ENCODE measurements around the gene GSC2.
A peak's percentile ranks its signal among the peaks of the same experiment; 100 is the strongest.

The GSC2 gene

DNA sequence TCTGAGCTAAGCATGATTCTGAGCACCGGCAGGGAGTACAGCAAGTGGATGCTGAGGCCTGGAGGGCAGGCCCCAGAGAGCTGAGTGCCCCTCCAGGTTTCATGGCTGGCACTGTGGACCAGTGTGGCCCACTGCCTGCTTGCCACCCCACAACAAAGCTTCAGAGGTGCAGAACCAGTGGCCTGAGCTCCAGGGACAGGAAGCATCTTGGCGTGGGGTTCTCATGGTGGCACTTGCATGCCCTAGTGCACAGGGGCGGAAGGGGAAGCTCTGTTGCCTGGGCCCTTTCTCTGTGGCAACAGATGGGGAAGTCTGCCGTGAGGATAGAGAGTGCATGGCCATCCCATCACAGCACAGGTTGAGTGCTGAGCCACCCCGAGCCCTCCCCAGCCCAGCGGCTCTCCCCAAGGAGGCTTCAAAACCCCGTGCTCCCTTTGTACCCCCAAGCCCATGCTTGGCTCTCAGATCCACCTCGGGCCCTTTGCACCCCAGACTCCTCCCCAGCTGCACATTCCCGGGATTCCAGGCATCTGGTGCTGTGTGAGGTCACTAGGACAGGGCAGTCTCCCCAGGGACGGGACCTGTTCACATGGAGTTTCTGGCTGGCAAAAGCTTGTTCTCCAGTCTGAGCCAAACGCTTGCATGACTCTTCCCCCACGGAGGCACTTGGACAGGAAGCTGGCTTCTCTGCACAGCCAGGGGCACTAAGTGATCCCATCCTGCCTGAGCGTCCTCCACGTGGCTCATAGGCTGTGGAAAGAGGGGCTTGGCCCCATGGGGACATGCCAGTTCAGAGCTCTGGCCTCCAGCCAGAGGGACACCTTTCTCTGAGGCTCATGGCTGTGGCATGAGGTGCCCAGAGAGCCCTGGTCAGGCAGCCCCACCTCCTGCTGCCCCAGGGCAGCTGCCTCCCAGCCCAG lies 24.3 kb upstream of the GSC2 start:
- no peak for TF ChIP-seq GATA3 (IDR thresholded peaks at IDR 0.05; ENCODE audit: low read depth, low read length)
- no peak for TF ChIP-seq GATA2 (IDR thresholded peaks at IDR 0.05; ENCODE audit: low read depth, low read length)

DNA sequence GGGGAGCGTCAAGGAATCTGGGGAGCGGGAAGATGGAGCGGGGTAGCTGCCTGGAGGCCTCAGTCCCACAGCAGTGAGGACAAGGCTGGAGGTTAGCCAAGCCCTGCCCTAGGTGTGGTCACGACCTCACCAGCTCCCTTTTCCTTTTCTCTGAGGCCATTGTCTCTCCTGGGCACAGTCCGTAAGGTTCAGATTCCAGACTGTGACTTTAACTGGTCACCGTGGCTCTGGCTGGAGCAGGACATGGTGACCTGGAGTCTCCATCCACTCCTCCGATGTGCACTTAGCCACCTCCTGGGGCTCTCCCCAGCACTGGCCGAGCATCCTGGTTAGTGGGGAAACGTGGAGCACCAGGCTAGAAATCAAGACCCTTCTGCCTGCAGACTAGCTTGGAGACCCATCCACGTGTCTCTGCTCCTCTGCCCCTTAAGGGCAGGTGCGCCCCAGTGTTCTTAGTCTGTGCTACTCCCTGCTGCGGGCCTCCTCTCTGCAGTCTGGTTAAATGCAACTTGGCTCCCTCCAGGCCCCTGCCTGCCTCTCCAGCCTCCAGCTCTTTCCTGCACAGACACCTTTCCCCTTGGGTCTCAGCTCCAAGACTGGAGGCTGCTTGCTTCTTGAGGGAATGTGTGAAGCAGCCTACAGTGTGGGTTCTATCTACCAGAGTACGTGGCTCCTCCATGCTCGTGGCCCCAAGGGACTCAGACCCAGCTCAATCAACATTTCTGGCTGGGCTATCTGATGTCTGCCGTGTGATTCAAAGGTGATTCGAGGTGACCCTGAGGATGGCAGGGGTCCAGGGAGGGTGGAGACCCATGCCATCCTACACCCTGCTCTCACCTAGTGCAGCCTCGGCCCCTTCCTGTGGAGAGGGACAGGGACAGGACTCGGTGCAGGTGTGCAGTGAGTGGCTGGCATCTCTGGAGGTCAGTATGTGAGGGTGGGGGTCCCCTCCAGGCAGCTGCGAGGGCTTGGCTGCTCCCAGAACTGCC lies 23.2 kb upstream of the GSC2 start:
- TF ChIP-seq GATA3 (IDR thresholded peaks at IDR 0.05; ENCODE audit: low read depth, low read length) (no peak), GATA2 (IDR thresholded peaks at IDR 0.05; ENCODE audit: low read depth, low read length) (no peak)

DNA sequence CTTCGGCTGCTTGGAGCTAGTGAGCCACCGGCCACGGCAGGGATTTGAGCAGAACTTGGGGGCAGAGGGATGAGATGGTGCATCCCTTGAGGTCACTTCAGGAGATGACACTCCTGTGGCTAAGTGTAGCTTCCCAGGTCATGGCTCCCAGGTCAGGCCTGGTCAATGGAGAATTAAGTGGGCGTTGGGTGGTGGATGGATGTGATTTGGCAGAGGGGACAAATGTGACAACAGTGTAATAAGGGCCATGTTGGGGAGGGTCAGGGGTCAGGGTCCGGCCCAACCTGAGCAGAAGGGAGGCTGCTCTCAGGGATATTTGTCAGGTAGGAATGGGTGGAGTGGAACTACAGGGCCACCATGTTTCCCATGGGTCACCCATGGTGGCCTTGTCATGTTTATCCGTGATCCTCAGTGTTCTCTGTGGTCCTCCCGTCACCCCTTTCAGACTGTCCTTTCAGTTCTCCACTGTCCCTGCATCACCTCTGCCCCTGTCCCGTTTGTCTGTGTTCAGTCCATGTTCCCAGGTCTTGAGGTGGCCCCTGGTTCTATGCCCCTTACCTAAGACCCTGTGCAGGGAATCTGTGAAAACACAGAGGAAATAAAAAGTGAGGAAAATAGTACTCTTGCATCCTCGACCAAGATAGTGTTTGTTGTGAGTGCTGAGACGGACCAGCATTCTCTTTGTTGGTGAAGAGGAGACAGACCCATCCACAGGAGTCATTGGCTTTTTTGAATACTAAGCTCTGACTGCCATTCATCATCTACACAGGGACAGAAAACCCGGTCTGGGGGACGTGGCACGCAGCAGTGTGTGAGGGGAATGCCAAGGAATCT lies 22.3 kb upstream of the GSC2 start:
- TF ChIP-seq GATA2 (IDR thresholded peaks at IDR 0.05; ENCODE audit: low read depth, low read length) (no peak), GATA3 (IDR thresholded peaks at IDR 0.05; ENCODE audit: low read depth, low read length) (no peak)

DNA sequence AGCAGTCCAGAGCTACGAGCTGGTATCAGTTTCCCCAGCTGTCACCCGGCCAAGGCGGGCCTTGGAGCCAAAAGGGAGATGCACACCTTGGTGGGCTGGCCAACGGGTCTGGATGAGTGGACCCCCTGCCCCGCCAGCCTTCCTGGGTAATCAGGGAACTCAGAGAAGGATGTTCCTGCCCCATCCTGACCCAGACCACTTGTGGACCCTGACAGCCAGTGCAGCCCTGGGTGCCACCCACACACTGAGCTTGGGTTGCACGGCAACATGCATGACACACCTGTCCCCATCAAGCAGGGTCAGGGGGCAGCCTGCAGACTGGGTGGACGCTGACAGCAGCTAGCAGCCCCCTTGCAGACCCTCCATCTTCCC lies 19.8 kb upstream of the GSC2 start:
- no peak for TF ChIP-seq GATA2 (IDR thresholded peaks at IDR 0.05; ENCODE audit: low read depth, low read length)
- TF ChIP-seq GATA3 (IDR thresholded peaks at IDR 0.05; ENCODE audit: low read depth, low read length) = no peak

DNA sequence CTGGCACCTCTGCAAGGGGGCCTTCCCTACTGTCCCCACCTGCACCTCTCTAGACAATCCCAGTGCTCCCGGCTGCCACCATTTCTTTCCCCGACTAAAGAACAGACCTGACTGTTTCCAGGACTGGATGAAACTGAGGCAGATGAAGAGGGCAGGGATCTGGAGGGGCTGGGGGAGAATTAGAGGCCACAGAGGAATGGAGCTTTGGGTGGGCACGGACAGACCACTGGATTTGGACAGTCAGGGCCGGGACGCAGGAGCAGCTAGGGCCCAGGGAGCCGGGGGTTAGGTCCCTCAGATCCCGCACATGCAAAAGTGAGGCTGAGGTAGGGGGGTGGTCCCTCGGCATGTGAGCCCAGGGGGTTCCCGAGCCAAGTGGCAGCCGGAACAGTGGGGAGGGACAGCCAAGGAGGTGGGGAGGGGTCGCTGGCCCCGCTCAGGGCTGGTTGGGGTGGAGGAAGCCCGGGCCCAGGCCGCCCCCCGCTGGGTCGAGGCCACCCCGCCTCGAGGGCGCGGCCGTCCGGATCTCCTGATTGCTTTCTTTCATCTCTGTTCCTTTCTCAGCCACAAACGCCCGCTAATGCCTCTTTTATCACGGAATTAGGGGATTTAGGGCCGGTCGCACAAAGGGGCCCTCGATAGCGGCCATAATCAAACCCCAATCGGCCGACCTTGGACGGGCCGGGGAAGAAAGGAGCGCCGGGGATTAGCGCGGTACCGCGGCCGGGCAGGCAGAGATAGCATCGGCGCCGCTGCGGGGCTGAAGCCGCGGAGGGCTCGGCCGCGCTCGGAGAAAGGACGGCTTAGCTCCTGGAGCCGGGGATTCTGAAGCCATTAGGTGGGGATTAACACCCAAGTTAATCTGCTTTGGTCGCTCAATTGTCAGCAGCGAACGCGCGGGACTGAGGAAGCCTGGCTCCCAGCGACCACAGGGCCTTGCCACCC lies 19.2 kb upstream of the GSC2 start:
- no peak for TF ChIP-seq GATA3 (IDR thresholded peaks at IDR 0.05; ENCODE audit: low read depth, low read length)
- TF ChIP-seq GATA2 (IDR thresholded peaks at IDR 0.05; ENCODE audit: low read depth, low read length) = peak; percentile 71

DNA sequence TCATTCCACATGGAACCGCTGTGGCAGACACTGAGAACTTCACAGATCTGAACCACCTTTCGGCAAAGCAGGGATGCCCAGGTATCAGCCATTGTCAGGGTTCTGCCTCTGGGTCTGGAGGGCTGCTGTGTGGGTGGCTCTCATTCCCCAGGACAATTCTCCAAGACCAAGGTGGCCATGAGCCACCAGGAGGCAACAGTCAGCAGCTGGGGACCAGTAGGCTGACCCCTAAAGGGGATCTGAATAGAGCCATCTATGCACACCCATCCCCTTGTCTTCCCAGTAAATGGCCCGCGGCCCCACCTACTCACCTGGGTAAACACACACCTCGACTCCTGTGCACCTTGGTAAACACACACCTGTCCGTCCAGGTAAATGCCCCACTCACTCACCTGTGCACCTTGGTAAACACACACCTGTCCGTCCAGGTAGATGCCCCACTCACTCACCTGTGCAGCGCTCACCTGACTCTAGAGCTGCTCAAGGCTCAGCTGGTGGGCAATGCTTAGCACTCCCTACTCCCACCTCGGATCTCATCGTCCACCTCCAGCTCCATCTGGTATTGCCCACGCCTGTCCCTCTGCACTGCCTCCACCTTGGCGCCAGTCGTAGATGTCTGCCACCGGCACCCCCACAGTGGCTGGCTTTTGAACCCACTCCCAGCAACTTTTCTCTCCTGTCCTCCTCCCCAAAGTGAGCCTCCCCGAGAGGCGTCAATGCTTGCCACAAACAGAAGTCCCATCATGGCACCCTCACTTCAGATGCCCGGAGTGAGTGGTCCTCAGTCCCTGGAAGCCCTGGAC lies 18.2 kb upstream of the GSC2 start:
- TF ChIP-seq GATA2 (IDR thresholded peaks at IDR 0.05; ENCODE audit: low read depth, low read length) (no peak), GATA3 (IDR thresholded peaks at IDR 0.05; ENCODE audit: low read depth, low read length) (no peak)

DNA sequence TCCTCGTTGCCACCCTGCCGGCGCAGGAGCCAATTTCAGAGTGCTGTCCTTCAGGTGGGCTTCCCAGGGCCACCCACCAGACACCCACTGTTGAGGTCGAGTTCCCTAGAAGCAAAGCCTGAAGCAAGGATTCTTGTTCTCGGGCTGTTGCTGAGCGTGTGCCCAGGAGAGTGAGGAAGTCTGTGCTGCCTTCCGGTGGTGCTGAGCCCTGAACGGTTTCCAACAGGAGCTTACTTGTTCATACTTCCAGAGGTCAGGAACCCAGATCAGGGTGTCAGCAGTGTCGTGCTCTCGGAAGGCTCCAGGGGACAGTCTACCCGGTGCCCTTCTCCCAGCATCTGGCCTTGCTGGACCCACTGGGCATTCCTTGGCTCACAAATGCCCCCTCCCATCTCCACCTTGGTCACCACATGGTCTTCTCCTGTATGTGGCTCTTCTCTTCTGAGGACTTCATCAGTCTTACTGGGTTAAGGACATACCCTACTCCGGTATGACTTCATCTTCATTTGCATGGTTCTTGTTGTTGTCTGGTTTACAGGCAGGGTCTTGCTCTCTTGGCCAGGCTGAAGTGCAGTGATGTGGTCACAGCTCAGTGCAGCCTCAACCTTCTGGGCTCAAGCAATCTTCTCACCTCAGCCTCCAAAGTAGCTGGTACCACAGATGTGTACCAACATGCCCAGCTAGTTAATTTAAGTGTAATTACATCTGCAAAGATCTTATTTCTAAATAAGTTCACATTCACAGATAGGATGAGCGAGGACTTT lies 17.2 kb upstream of the GSC2 start:
- no peak for TF ChIP-seq GATA2 (IDR thresholded peaks at IDR 0.05; ENCODE audit: low read depth, low read length)
- no peak for TF ChIP-seq GATA3 (IDR thresholded peaks at IDR 0.05; ENCODE audit: low read depth, low read length)

DNA sequence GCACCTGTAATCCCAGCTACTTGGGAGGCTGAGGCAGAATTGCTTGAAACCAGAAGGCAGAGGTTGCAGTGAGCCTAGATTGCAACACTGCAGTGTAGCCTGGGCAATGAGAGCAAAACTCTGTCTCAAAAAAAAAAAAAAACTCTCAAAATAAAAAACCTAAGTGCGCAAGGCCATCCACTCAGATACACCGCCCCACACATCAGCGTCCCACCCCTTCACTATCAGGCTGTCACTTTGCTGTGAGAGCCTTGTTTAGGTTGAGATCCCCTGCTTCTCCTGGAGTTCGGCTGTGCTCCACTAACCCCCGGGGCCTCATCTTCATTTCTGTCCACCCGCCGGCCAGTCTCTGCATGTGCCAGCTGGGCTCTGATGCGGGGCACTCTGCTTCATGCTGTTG lies 16.3 kb upstream of the GSC2 start:
- TF ChIP-seq GATA2 (IDR thresholded peaks at IDR 0.05; ENCODE audit: low read depth, low read length) = no peak
- no peak for TF ChIP-seq GATA3 (IDR thresholded peaks at IDR 0.05; ENCODE audit: low read depth, low read length)

DNA sequence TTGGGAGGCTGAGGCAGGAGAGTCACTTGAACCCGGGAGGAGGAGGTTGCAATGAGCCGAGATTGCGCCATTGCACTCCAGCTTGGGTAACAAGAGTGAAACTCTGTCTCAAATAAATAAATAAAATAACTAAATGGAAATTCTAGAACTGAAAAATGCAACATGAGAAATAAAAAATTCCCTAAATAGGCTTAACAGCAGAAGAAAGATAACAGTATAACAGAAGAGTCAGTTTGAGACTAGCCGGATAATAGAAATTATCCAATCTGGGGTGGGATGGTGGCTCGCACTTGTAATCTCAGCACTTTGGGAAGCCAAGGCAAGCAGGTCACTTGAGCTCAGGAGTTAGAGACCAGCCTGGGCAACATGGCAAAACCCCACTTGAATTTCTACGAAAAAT lies 14.3 kb upstream of the GSC2 start:
- TF ChIP-seq GATA3 (IDR thresholded peaks at IDR 0.05; ENCODE audit: low read depth, low read length) (no peak), GATA2 (IDR thresholded peaks at IDR 0.05; ENCODE audit: low read depth, low read length) (no peak)

DNA sequence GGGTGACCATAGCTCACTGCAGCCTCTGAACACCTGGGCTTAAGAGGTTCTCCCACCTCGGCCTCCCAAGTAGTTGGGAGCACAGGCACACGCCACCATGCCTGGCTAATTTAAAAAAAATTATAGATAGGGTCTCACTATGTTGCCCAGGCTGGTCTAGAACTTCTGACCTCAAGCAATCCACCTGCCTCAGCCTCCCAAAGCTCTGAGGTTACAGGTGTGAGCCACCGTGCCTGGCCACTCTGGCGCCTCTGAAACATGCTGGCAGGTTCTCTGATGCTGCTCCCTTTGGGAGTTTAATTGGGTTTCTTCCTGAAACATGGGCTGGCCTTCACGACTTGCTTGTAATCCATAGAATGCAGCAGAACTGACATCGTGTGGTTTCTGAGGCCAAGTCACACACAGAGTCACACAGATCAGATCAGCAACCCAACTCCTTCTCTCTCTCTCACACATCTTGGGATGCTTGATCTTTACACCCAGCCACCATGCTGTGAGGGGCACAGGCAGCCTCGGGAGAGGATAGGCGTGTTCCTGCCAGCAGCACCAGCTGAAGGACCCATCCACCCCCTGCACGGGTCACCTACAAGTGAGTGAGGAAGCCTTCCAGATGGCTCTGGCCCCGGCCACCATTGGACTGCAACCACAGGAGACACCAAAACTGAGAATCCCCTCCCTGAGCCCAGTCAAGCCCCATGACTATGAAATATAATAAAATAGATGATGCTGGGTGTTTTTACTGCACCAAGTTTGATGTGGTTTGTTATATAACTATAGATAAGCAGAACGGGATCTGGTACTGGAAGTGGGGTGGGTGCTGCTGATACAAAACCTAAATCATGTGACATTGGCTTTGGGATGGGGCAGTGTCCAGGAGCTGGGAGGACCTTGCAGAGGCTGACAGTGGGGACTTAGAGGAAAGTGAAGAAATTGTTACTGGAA lies 3.1 kb upstream of the GSC2 start:
- TF ChIP-seq GATA3 (IDR thresholded peaks at IDR 0.05; ENCODE audit: low read depth, low read length) (no peak), GATA2 (IDR thresholded peaks at IDR 0.05; ENCODE audit: low read depth, low read length) (no peak)

All from SH-SY5Y (cell line).